Stimulated activated CD4-positive, alpha-beta T cell treated with anti-CD3 and anti-CD28 coated beads, TNF-alpha, amount 100 ng/mL, for 48 hours (primary cell): ENCODE results near the gene ZNF732.
"Not testable (repeated sequence)": the region's sequence is repeated elsewhere in the genome, so short reads cannot be mapped to it uniquely, and the experiment has no call there.

Source experiments
- DNase-seq, 3 donors: peaks; one replicate each; pipeline ENCODE4 v3.0.0-alpha.2; 2020; ENCODE audit warnings: low read depth in 3 of 3

ZNF732 gene

GRCh38 chr4:304969-305680, at the start of gene ZNF732:
ZNF732 (minus strand) TSS chr4:305474; CDS start chr4:305310, 164 bp downstream.
- no peak for DNase-seq

GRCh38 chr4:340011-340410, 34.7 kb upstream of the ZNF732 start:
- DNase-seq = no peak

- DNase-seq = no peak
Observed at GRCh38 chr4:338759-339097, 33.5 kb upstream of the ZNF732 start.

GRCh38 chr4:337932-338758, 32.9 kb upstream of the ZNF732 start:
- DNase-seq = peak; percentile 7 to 38 (median 21)

- peak; percentile 79 to 88 (median 83) for DNase-seq
Observed at GRCh38 chr4:337143-337931, 32.1 kb upstream of the ZNF732 start, which contains the start of gene ZNF141. ZNF141 (plus strand) TSS chr4:337814; CDS start chr4:337984, 170 bp downstream.

- peak in 1 of 3 donors; percentile 14 for DNase-seq
Observed at GRCh38 chr4:336893-337142, 31.5 kb upstream of the ZNF732 start.

- no peak for DNase-seq
Observed at GRCh38 chr4:336099-336892, 31.0 kb upstream of the ZNF732 start.

GRCh38 chr4:335515-335914, 30.2 kb upstream of the ZNF732 start:
- no peak for DNase-seq

- no peak for DNase-seq
Observed at GRCh38 chr4:328729-329128, 23.5 kb upstream of the ZNF732 start.

GRCh38 chr4:314296-314903, 9.1 kb upstream of the ZNF732 start:
- no peak for DNase-seq

- DNase-seq = no peak
Observed at GRCh38 chr4:309807-310206, 4.5 kb upstream of the ZNF732 start.

- no peak for DNase-seq
Observed at GRCh38 chr4:306551-306961, 1.3 kb upstream of the ZNF732 start.

GRCh38 chr4:304516-304915, 758 bp downstream of the ZNF732 start:
- DNase-seq = not testable (repeated sequence)

- DNase-seq = no peak
Observed at GRCh38 chr4:302381-302780, 2.9 kb downstream of the ZNF732 start.

GRCh38 chr4:294732-295131, 10.5 kb downstream of the ZNF732 start:
- no peak for DNase-seq

GRCh38 chr4:288891-289290, 16.4 kb downstream of the ZNF732 start:
- no peak for DNase-seq

GRCh38 chr4:273309-274017, 31.8 kb downstream of the ZNF732 start:
- DNase-seq = no peak

- no peak for DNase-seq
Observed at GRCh38 chr4:271492-272103, 33.7 kb downstream of the ZNF732 start.

- not testable (repeated sequence) for DNase-seq
Observed at GRCh38 chr4:259240-259639, 46.0 kb downstream of the ZNF732 start.

GRCh38 chr4:256492-256891, 48.8 kb downstream of the ZNF732 start:
- DNase-seq = no peak
